Adrenal gland (tissue), 12 donors: ENCODE data around the gene UVRAG. TPM values are rescaled to one million over a fixed set of nuclear protein-coding genes. Genes with fewer than 3 reads are reported as not detected.

Source experiments
- DNase-seq, 7 donors: peaks; one replicate each; pipeline ENCODE4 v3.0.0-alpha.2; 2019 to 2020
- H3K27ac ChIP-seq, 5 donors: fragments of 200-600 bp; sonication (generic) in 4 of 5; 1 replicate in 3 of 5; 2 replicates in 2 of 5; pipeline versions ENCODE4 v1.5.1 to v1.8.0; 2016 to 2020; ENCODE audit warnings: mild to moderate bottlenecking in 1 of 5
- H3K27me3 ChIP-seq: fragments of 200-600 bp; 2 replicates; pipeline ENCODE4 v1.8.0; 2021
- H3K36me3 ChIP-seq, 2 donors: fragments of 200-600 bp; replicated peaks in 1 of 2; 1 replicate in 1 of 2; 2 replicates in 1 of 2; pipeline versions ENCODE4 v1.5.1 to v1.8.0; 2018 to 2022
- H3K4me1 ChIP-seq, 2 donors: fragments of 200-600 bp; replicated peaks in 1 of 2; 1 replicate in 1 of 2; 2 replicates in 1 of 2; pipeline versions ENCODE4 v1.5.1 to v1.8.0; 2018 to 2021
- H3K4me3 ChIP-seq, 4 donors: fragments of 200-600 bp; sonication (generic) in 3 of 4; one replicate each; pipeline ENCODE4 v1.5.1; 2016 to 2018
- H3K9me3 ChIP-seq, 3 donors: fragments of 200-600 bp; sonication (generic) in 1 of 3; replicated peaks in 1 of 3; 1 replicate in 2 of 3; 2 replicates in 1 of 3; pipeline versions ENCODE4 v1.5.1 to v1.8.0; 2016 to 2021
- POLR2A ChIP-seq, 2 donors: fragments of 450-650 bp; IDR thresholded peaks; one replicate each; pipeline ENCODE4 v1.6.1; 2017; ENCODE audit warnings: antibody characterized with exemption in 2 of 2, mild to moderate bottlenecking in 2 of 2, moderate library complexity in 1 of 2
- WGBS, 4 donors: extraction: QIAGEN DNeasy Blood & Tissue Kit in 2 of 4; methylation state at CpG; one replicate each; pipeline versions ENCODE4 v1.1.5 to v1.1.7; 2013 to 2017; 5-methylcytosine and 5-hydroxymethylcytosine counted together
- intact Hi-C, 2 donors: fragments of 100-400 bp; cut with DNase I; formaldehyde crosslinking; loops; one replicate each; pipeline versions ENCODE4 v1.14.1 to v1.15.0; 2022 to 2023
- polyA plus RNA-seq, 3 donors: library from polyadenylated mRNA; stranded (reverse); fragments of 200-250 nt in 2 of 3; fragments of 350-450 nt in 1 of 3; fragmentation: Illumina TruSeq in 1 of 3; extraction: RNeasy Lipid Tissue Mini Kit (QIAGEN cat#74804) in 1 of 3; gene quantifications; one replicate each; pipeline ENCODE4 v1.2.3, GENCODE V29; 2013 to 2014
- total RNA-seq, 9 donors: library from RNA; depleted of rRNA in 4 of 9; stranded (reverse); fragments of >200 nt in 4 of 9; fragments of 120-200 nt in 1 of 9; fragmentation: NEBNext Ultra II Directional in 1 of 9; extraction: Animal tissue kit (Norgen Biotek cat#: 25700) in 1 of 9; gene quantifications; one replicate each; pipeline versions ENCODE4 v1.1.0 to v1.2.4, GENCODE V29; 2013 to 2023
- TF ChIP-seq, protein P1 (sequence below), 6 experiments: fragments of 450-650 bp in 4 of 6; fragments of 200-600 bp in 2 of 6; sonication (generic) in 1 of 6; IDR thresholded peaks; 1 replicate in 5 of 6; 2 replicates in 1 of 6; pipeline versions ENCODE4 v1.5.1 to v1.8.0; 2016 to 2021; ENCODE audit warnings: antibody characterized with exemption in 6 of 6, mild to moderate bottlenecking in 2 of 6, moderate library complexity in 1 of 6
- donor health status: healthy with polysubstance abuse.
- donor health status: Bipolar disorder and iron deficiency.
- donor health status: DM: yes; HTN: yes; CAD: no.
- donor health status: DM: no; HTN: no; CAD: no.
- donor health status: DM: no; HTN: no; CAD: no.
- donor health status: DM: yes; HTN: yes; CAD: no.

UVRAG gene
- total and polyA plus RNA-seq, 12 donors = 10.9 to 61.4 (median 28.5) TPM

- no peak for DNase-seq
- H3K4me1 ChIP-seq = peaks cover 15 to 20% of the 10 kb centered on the region in 2 donors
- WGBS, 4 donors = 64 to 81% (median 75%) methylated on average over 5 of the region's 5 CpGs
These were observed 320.5 kb downstream of the UVRAG start for GRCh38 chr11:76135491-76135890.

GRCh38 chr11:76139314-76139713 is 324.3 kb downstream of the UVRAG start:
- intact Hi-C loops = loop anchor here in 1 of 2 donors (10.0 kb wide), 1 partner anchor 65 kb away; no protein-coding TSS in a partner anchor
- no peaks in the 10 kb centered on the region for H3K9me3 ChIP-seq
- TF ChIP-seq, protein P1, sequence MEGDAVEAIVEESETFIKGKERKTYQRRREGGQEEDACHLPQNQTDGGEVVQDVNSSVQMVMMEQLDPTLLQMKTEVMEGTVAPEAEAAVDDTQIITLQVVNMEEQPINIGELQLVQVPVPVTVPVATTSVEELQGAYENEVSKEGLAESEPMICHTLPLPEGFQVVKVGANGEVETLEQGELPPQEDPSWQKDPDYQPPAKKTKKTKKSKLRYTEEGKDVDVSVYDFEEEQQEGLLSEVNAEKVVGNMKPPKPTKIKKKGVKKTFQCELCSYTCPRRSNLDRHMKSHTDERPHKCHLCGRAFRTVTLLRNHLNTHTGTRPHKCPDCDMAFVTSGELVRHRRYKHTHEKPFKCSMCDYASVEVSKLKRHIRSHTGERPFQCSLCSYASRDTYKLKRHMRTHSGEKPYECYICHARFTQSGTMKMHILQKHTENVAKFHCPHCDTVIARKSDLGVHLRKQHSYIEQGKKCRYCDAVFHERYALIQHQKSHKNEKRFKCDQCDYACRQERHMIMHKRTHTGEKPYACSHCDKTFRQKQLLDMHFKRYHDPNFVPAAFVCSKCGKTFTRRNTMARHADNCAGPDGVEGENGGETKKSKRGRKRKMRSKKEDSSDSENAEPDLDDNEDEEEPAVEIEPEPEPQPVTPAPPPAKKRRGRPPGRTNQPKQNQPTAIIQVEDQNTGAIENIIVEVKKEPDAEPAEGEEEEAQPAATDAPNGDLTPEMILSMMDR (IDR thresholded peaks at IDR 0.05) = no peak
- TF ChIP-seq POLR2A (IDR thresholded peaks at IDR 0.05) = no peak
- H3K4me3 ChIP-seq = no peak overlapping the region
- no peaks in the 10 kb centered on the region for H3K27me3 ChIP-seq
- peaks cover 0 to 4% of the 10 kb centered on the region in 2 donors for H3K4me1 ChIP-seq
- peaks cover 0 to 18% of the 10 kb centered on the region in 2 donors for H3K36me3 ChIP-seq
- no peak overlapping the region for H3K27ac ChIP-seq
- DNase-seq = no peak
- WGBS, 4 donors = 77 to 100% (median 93%) methylated on average over 2 of the region's 2 CpGs

More at GRCh38 chr11:76135491-76135890, 320.5 kb downstream of the UVRAG start:
- intact Hi-C loops = loop anchor here in 1 of 2 donors (10.0 kb wide), 1 partner anchor 61 kb away; no protein-coding TSS in a partner anchor
- Histone ChIP-seq H3K36me3 (no peaks in the 10 kb centered on the region), H3K27me3 (no peaks in the 10 kb centered on the region), H3K4me3 (no peak overlapping the region), H3K9me3 (no peaks in the 10 kb centered on the region), H3K27ac (no peak overlapping the region)
- no peak for TF ChIP-seq POLR2A (IDR thresholded peaks at IDR 0.05)
- TF ChIP-seq, protein P1 (IDR thresholded peaks at IDR 0.05) = no peak

- no peak for TF ChIP-seq POLR2A (IDR thresholded peaks at IDR 0.05)
- TF ChIP-seq, protein P1 (IDR thresholded peaks at IDR 0.05) = no peak
- Histone ChIP-seq H3K9me3 (no peaks in the 10 kb centered on the region), H3K36me3 (peaks cover 0 to 18% of the 10 kb centered on the region in 2 donors), H3K4me1 (no peaks in the 10 kb centered on the region), H3K27me3 (no peaks in the 10 kb centered on the region), H3K4me3 (no peak overlapping the region), H3K27ac (no peak overlapping the region)
- WGBS, 4 donors = 92 to 98% (median 96%) methylated on average over 21 to 22 of the region's 22 CpGs
- no peak for DNase-seq
- intact Hi-C loops = no loop called here
These were observed 326.0 kb downstream of the UVRAG start for GRCh38 chr11:76140912-76141574.

GRCh38 chr11:76141901-76142588 is 327.0 kb downstream of the UVRAG start:
- H3K27ac ChIP-seq = no peak overlapping the region
- 94 to 97% (median 96%) methylated on average over 12 of the region's 12 CpGs for WGBS, 4 donors
- H3K4me3 ChIP-seq = no peak overlapping the region
- no peaks in the 10 kb centered on the region for H3K9me3 ChIP-seq
- no peak for TF ChIP-seq POLR2A (IDR thresholded peaks at IDR 0.05)
- TF ChIP-seq, protein P1 (IDR thresholded peaks at IDR 0.05) = no peak
- no peak for DNase-seq
- intact Hi-C loops = no loop called here
- peaks cover 0 to 18% of the 10 kb centered on the region in 2 donors for H3K36me3 ChIP-seq
- no peaks in the 10 kb centered on the region for H3K27me3 ChIP-seq
- H3K4me1 ChIP-seq = no peaks in the 10 kb centered on the region
